Kidney epithelial cell (primary cell): Measurements from ENCODE around the gene MS4A6A. TPM values are rescaled to one million over a fixed set of nuclear protein-coding genes. Genes with fewer than 3 reads are reported as not detected.

Experiments
- DNase-seq: peaks from one replicate; pipeline ENCODE4 v3.0.0-alpha.2; 2010; ENCODE audit warnings: low read depth
- H3K27me3 ChIP-seq: 2 replicates; pipeline ENCODE4 v1.6.0; 2011; ENCODE audit warnings: low read length; ENCODE audit not compliant: control insufficient read depth, insufficient read depth
- H3K36me3 ChIP-seq: 2 replicates; pipeline ENCODE4 v1.5.1; 2011; ENCODE audit warnings: low read length; ENCODE audit not compliant: control insufficient read depth, insufficient read depth
- H3K4me3 ChIP-seq: 2 replicates; pipeline ENCODE4 v1.5.1; 2011; ENCODE audit warnings: low read depth, mild to moderate bottlenecking, control low read depth, low read length
- total RNA-seq: library from RNA; depleted of rRNA; stranded (reverse); fragments of >200 nt; gene quantifications from 2 replicates; pipeline ENCODE4 v1.2.3, GENCODE V29; 2015
- TF ChIP-seq, protein P1 (sequence below): IDR thresholded peaks from 2 replicates; pipeline ENCODE4 v1.5.1; 2011; ENCODE audit warnings: mild to moderate bottlenecking, moderate library complexity, low read length, control low read depth, inconsistent platforms; ENCODE audit not compliant: insufficient read depth, poor library complexity, severe bottlenecking

The MS4A6A gene
- total RNA-seq, 1 donor from 2014 or later = 2.3 TPM

DNA sequence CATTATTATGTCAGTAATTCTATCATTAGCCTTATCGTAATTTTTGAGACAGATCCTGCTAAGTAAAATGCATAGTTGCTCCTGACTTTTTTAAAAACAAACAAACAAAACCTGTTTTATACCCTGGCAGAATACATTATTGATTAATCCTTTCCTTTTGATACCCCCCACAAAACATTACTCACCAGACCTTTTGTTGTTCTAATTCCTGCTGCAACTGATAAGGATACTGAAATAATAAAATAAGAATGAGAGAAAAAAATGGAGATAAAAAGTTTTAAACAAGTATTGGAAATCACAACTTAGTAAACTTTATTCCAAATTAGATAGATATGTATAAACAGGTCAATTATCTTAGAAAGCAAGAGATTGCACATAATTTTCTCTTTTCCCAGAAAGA lies 31.5 kb upstream of the MS4A6A start:
- H3K27me3 ChIP-seq = no peaks in the 10 kb centered on the region
- DNase-seq = no peak
- TF ChIP-seq, protein P1, sequence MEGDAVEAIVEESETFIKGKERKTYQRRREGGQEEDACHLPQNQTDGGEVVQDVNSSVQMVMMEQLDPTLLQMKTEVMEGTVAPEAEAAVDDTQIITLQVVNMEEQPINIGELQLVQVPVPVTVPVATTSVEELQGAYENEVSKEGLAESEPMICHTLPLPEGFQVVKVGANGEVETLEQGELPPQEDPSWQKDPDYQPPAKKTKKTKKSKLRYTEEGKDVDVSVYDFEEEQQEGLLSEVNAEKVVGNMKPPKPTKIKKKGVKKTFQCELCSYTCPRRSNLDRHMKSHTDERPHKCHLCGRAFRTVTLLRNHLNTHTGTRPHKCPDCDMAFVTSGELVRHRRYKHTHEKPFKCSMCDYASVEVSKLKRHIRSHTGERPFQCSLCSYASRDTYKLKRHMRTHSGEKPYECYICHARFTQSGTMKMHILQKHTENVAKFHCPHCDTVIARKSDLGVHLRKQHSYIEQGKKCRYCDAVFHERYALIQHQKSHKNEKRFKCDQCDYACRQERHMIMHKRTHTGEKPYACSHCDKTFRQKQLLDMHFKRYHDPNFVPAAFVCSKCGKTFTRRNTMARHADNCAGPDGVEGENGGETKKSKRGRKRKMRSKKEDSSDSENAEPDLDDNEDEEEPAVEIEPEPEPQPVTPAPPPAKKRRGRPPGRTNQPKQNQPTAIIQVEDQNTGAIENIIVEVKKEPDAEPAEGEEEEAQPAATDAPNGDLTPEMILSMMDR = no peak

DNA sequence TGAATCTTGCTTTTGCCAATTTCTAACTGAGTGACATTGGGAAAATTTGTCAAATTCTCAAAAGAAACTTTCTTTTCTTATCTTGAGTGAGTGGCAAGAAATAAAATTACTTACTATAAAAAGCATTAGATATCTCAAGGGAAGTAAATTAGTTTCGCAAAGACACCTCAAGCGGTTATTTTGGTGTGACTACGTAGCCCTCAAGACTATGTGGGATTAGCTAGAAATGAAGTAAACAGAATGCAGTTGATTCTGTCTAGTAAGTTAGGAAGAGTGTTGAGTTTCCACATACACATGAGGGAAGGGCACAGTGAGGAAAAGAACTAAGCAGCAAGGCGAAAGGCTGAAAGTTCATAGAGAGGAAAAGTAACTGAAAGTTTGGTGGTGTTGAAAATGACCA lies 28.3 kb upstream of the MS4A6A start:
- no peak for DNase-seq
- no peaks in the 10 kb centered on the region for H3K27me3 ChIP-seq
- TF ChIP-seq, protein P1 = no peak
- H3K36me3 ChIP-seq = no peaks in the 10 kb centered on the region
- no peak overlapping the region for H3K4me3 ChIP-seq

More for the DNA sequence above, 31.5 kb upstream of the MS4A6A start:
- no peaks in the 10 kb centered on the region for H3K36me3 ChIP-seq
- H3K4me3 ChIP-seq = no peak overlapping the region

DNA sequence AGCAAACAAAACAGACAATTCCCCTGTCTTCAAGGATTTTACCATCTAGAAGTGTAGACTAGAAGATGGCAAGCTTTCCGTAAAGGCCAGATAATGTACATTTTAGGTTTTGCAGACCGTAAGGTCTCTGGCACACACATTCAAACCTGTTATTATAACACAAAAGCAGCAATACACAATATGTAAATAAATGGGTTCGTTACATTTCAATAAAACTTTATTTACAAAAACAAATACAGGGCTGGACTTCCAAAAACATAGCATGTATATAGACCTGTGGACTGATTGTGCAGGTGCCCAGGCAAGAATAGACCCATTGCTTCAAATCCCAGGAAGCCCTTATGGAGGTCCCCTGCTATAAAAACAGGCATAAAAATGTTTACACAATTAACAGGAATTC lies 27.1 kb upstream of the MS4A6A start:
- no peaks in the 10 kb centered on the region for H3K36me3 ChIP-seq
- DNase-seq = no peak
- no peak overlapping the region for H3K4me3 ChIP-seq
- TF ChIP-seq, protein P1 = no peak
- no peaks in the 10 kb centered on the region for H3K27me3 ChIP-seq

DNA sequence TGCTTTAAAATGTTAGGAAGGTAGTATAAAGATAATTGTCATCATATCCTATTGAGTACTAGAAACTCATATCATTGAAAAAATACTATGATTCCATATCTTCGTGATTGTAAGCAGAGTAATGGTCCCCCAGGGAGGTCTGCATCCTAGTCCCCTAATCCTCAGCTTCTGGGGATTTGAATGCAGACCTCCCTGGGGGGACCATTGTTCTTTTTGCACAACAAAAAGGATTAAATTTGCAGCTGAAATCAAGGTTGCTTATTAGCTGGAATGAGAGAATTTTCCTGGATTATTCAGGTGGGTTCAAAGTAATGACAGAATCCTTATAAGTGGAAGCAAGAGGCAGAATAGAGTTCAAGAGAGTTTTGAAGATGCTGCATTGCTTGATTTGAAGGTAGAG lies 26.1 kb upstream of the MS4A6A start:
- Histone ChIP-seq H3K36me3 (no peaks in the 10 kb centered on the region), H3K4me3 (no peak overlapping the region), H3K27me3 (no peaks in the 10 kb centered on the region)
- TF ChIP-seq, protein P1 = no peak
- DNase-seq = no peak

DNA sequence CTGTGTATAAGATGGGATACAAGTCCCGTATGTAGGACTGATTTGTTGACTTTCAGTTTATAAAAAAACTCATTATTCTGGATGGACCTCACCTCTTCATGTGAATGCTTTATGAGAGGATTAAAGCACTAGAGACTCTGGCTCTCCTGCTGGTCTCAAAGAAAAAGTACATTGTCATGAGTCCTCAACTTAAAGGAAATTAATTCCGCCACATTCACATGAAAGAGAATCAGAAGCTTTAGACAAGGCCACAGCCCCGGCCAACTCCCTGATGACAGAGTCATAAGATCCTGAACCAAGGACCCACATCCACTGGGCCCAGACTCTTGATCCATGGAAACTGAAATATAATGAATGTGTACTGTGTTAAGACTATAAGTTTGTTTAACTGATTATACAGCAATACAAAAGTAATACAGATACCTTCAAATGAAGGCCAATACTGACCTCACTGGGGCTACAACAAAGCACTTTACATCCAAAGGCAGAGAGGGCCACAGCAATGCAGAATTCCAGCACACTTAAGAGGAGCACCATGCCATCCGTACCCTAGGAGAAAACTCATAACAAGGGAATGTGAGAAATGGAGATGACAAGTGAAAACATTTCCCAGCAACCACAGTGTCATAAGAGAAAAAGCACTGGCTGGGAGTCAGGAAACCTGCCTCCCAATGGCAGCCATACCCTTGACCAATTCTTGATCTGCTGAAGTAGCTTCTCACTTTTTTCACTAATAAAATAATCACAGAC lies 25.4 kb upstream of the MS4A6A start:
- DNase-seq = no peak
- TF ChIP-seq, protein P1 = no peak
- H3K4me3 ChIP-seq = no peak overlapping the region
- no peaks in the 10 kb centered on the region for H3K27me3 ChIP-seq
- no peaks in the 10 kb centered on the region for H3K36me3 ChIP-seq

DNA sequence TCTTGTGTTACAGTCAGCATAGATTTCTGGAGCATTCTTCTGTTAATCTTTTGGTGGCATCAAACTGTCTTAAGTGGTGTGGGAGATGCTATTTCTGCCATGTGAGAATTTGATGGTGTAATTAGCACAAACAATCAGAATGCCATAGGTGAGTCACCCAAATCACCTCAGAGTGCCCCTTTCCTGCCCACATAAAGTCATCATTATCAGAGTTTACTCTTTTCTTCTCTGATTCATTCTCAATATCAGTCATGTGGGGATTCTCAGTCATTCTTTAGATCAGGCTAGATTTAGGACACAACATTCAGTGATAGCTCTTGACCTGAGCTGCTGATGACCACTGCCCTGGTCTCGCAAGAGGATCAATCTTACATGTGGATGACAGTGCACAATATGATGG lies 23.7 kb upstream of the MS4A6A start:
- no peaks in the 10 kb centered on the region for H3K36me3 ChIP-seq
- no peak for DNase-seq
- no peak overlapping the region for H3K4me3 ChIP-seq
- TF ChIP-seq, protein P1 = no peak
- H3K27me3 ChIP-seq = no peaks in the 10 kb centered on the region
